Activated CD4-positive, alpha-beta T cell treated with anti-CD3 and anti-CD28 coated beads for 24 hours (primary cell): ENCODE measurements around the gene MRE11.
"Not testable (repeated sequence)": the region's sequence is repeated elsewhere in the genome, so short reads cannot be mapped to it uniquely, and the experiment has no call there.

ENCODE experiments used
- DNase-seq, 2 donors: peaks; one replicate each; pipeline ENCODE4 v3.0.0-alpha.2; 2020; ENCODE audit warnings: low read depth in 2 of 2

Gene MRE11

GRCh38 chr11:94424011-94424410 is 69.6 kb downstream of the MRE11 start:
- no peak for DNase-seq

GRCh38 chr11:94423507-94423906 is 70.1 kb downstream of the MRE11 start:
- no peak for DNase-seq

GRCh38 chr11:94418123-94418765 is 75.4 kb downstream of the MRE11 start:
- DNase-seq, result no peak

GRCh38 chr11:94417386-94417987 is 76.2 kb downstream of the MRE11 start:
- no peak for DNase-seq

GRCh38 chr11:94405062-94405833 is 88.4 kb downstream of the MRE11 start:
- DNase-seq, result no peak

GRCh38 chr11:94402355-94402754 is 91.3 kb downstream of the MRE11 start:
- DNase-seq, result no peak

- DNase-seq, result no peak
These were observed 91.8 kb downstream of the MRE11 start for GRCh38 chr11:94401773-94402265.

- no peak for DNase-seq
These were observed 92.5 kb downstream of the MRE11 start, which contains the start of gene GPR83 for GRCh38 chr11:94400839-94401772. Gene GPR83 (minus strand): TSS chr11:94401419. CDS start chr11:94401247, 172 bp downstream.

- DNase-seq, result no peak
These were observed 93.2 kb downstream of the MRE11 start for GRCh38 chr11:94400457-94400838.

GRCh38 chr11:94400050-94400449 is 93.6 kb downstream of the MRE11 start:
- DNase-seq, result no peak

GRCh38 chr11:94398101-94398500 is 95.5 kb downstream of the MRE11 start:
- no peak for DNase-seq

- DNase-seq, result no peak
These were observed 97.4 kb downstream of the MRE11 start for GRCh38 chr11:94396282-94396681.

- not testable (repeated sequence) for DNase-seq
These were observed 101.7 kb downstream of the MRE11 start for GRCh38 chr11:94391937-94392336.

GRCh38 chr11:94379613-94380012 is 114.0 kb downstream of the MRE11 start:
- no peak for DNase-seq

GRCh38 chr11:94376841-94377240 is 116.8 kb downstream of the MRE11 start:
- no peak for DNase-seq

GRCh38 chr11:94370576-94370975 is 123.1 kb downstream of the MRE11 start:
- not testable (repeated sequence) for DNase-seq
